ENCODE results near the gene DPH2.

- TF ChIP-seq POLR2AphosphoS5 (IDR thresholded peaks at IDR 0.05; ENCODE audit: low read length) (no peak), CTCF (IDR thresholded peaks at IDR 0.05 in 2 of 3, conservative IDR thresholded peaks at IDR 0.05 in 1 of 3; ENCODE audit: control insufficient read depth in 2 of 3, extremely low read depth in 1 of 3, insufficient read depth in 1 of 3, low read depth in 3 of 3, low read length in 3 of 3) (no peak), CBFB (IDR thresholded peaks at IDR 0.05; ENCODE audit: low read depth) (no peak), ZNF24 (IDR thresholded peaks at IDR 0.05) (no peak), NKRF (conservative IDR thresholded peaks at IDR 0.05) (no peak), EP300 (IDR thresholded peaks at IDR 0.05; ENCODE audit: borderline replicate concordance in 1 of 2, control insufficient read depth in 1 of 2, low read depth in 2 of 2, low read length in 2 of 2) (no peak), MXI1 (IDR thresholded peaks at IDR 0.05; ENCODE audit: low read depth, low read length) (no peak), STAT3 (IDR thresholded peaks at IDR 0.05; ENCODE audit: low read depth, low read length) (no peak)
These were observed 38.9 kb upstream of the DPH2 start for GRCh38 chr1:43930949-43931275.

All from GM12878 (cell line).